ENCODE results near the gene ZNF385A. TPM values are rescaled to one million over a fixed set of nuclear protein-coding genes. Genes with fewer than 3 reads are reported as not detected.

The ZNF385A gene
- total RNA-seq, 1 experiment from 2014 or later: 5.7 TPM

DNA sequence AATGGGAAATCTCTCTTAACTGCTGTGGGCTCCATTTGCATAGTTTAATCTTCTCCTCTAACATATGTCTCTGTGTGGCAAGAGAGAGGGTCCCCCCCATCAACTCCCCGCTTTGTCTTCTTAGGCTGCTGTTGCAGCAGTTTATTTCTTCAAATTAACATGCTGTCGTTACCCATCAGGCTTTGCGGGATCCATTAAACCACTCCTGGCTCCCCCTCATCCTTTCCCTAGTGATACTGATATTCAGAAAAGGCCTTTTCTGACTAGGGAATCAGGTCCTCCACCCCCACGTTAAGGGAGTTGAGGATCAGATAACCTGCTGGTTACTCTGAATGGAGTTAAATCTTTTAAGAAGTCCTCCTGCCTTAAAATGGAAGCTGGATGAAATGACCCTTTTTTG lies 35.5 kb downstream of the ZNF385A start:
- no peak overlapping the region for H4K8ac ChIP-seq (replicated peaks; ENCODE audit: insufficient read length, low read depth, low read length)
- no peak overlapping the region for H3K9ac ChIP-seq (ENCODE audit: extremely low read depth, insufficient read length, low read length)
- H3T11ph ChIP-seq (ENCODE audit: low read length): no peak overlapping the region
- no peaks in the 10 kb centered on the region for H3K79me2 ChIP-seq (ENCODE audit: insufficient read depth, low read length)
- H3K4me2 ChIP-seq (ENCODE audit: insufficient read depth, insufficient read length, low read length): no peak overlapping the region
- DNase-seq: no peak
- H3K4ac ChIP-seq (ENCODE audit: low read depth, low read length): no peak overlapping the region
- no peaks in the 10 kb centered on the region for H3K79me1 ChIP-seq (ENCODE audit: insufficient read depth, low read depth, low read length, poor library complexity, severe bottlenecking)
- H3K9me3 ChIP-seq (ENCODE audit: control insufficient read depth, low read depth, low read length): no peaks in the 10 kb centered on the region
- no peak overlapping the region for H2BK5ac ChIP-seq (ENCODE audit: insufficient read length, low read length)
- H2BK120ac ChIP-seq (ENCODE audit: low read depth, low read length, poor library complexity, severe bottlenecking): no peak overlapping the region
- H3K23ac ChIP-seq (ENCODE audit: insufficient read length, low read depth, low read length): no peak overlapping the region
- H3K18ac ChIP-seq (ENCODE audit: insufficient read length, low read depth, low read length): no peak overlapping the region
- Mint-ChIP-seq H3K4me3 (no peak overlapping the region), H3K27me3 (ENCODE audit: low read depth) (peaks cover 21% of the 10 kb centered on the region), H3K27ac (no peak overlapping the region), H3K9me3 (no peaks in the 10 kb centered on the region), H3K36me3 (ENCODE audit: insufficient read depth in 1 of 3, low read depth in 3 of 3) (peaks cover 29 to 55% (median 45%) of the 10 kb centered on the region in 3 experiments; a peak in 6 of 7 replicates), H3K4me1 (peaks cover 49 to 53% of the 10 kb centered on the region in 2 experiments)
- no peak overlapping the region for H2BK20ac ChIP-seq (ENCODE audit: low read depth, low read length, poor library complexity, severe bottlenecking)
- no peak overlapping the region for H4K91ac ChIP-seq (ENCODE audit: insufficient read length, low read depth, low read length)
- no peaks in the 10 kb centered on the region for H3K27me3 ChIP-seq (ENCODE audit: insufficient read depth, low read length)
- H2AK5ac ChIP-seq (ENCODE audit: insufficient read length, low read length): no peak overlapping the region
- no peak overlapping the region for H4K5ac ChIP-seq (ENCODE audit: insufficient read length, low read depth, low read length)
- no CpG with 5 or more reads among the region's 4 CpGs for WGBS (ENCODE audit: extremely low coverage, insufficient read length, low lambda C conversion rate)
- peaks cover 8% of the 10 kb centered on the region for H3K23me2 ChIP-seq (ENCODE audit: insufficient read length, low read depth, low read length, poor library complexity, severe bottlenecking)
- no peak overlapping the region for H2BK15ac ChIP-seq (ENCODE audit: low read depth, low read length)
- H2BK12ac ChIP-seq (ENCODE audit: insufficient read length, low read depth, low read length): no peak overlapping the region
- no peak overlapping the region for H3K14ac ChIP-seq (ENCODE audit: insufficient read depth, low read length)
- H3K4me1 ChIP-seq (ENCODE audit: insufficient read depth, low read length): peaks cover 17% of the 10 kb centered on the region
- H3K56ac ChIP-seq (ENCODE audit: insufficient read length, low read depth, low read length): no peak overlapping the region
- no peak overlapping the region for H3K27ac ChIP-seq (ENCODE audit: insufficient read length, low read depth, low read length)
- H4K20me1 ChIP-seq (ENCODE audit: control insufficient read depth, insufficient read depth, insufficient read length): no peaks in the 10 kb centered on the region
- H2AFZ ChIP-seq (ENCODE audit: low read length): no peak overlapping the region
- TF ChIP-seq, protein P1, sequence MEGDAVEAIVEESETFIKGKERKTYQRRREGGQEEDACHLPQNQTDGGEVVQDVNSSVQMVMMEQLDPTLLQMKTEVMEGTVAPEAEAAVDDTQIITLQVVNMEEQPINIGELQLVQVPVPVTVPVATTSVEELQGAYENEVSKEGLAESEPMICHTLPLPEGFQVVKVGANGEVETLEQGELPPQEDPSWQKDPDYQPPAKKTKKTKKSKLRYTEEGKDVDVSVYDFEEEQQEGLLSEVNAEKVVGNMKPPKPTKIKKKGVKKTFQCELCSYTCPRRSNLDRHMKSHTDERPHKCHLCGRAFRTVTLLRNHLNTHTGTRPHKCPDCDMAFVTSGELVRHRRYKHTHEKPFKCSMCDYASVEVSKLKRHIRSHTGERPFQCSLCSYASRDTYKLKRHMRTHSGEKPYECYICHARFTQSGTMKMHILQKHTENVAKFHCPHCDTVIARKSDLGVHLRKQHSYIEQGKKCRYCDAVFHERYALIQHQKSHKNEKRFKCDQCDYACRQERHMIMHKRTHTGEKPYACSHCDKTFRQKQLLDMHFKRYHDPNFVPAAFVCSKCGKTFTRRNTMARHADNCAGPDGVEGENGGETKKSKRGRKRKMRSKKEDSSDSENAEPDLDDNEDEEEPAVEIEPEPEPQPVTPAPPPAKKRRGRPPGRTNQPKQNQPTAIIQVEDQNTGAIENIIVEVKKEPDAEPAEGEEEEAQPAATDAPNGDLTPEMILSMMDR (conservative IDR thresholded peaks at IDR 0.05): no peak
